ENCODE measurements around the gene TPRX1. TPM values are rescaled to one million over a fixed set of nuclear protein-coding genes. Genes with fewer than 3 reads are reported as not detected.
"Not testable (repeated sequence)": the region's sequence is repeated elsewhere in the genome, so short reads cannot be mapped to it uniquely, and the experiment has no call there.

The TPRX1 gene, protein sequence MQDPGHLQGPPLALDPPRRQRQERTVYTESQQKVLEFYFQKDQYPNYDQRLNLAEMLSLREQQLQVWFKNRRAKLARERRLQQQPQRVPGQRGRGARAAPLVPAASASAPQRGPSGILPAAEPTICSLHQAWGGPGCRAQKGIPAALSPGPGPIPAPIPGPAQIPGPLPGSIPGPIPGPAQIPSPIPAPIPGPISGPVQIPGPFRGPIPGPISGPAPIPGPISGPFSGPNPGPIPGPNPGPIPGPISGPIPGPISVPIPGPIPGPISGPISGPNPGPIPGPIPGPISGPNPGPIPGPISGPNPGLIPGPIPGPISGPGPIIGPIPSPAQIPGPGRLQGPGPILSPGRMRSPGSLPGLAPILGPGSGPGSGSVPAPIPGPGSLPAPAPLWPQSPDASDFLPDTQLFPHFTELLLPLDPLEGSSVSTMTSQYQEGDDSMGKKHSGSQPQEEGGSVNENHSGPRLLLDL
- total RNA-seq: not detected in 3 replicates
- long read RNA-seq: 0 reads

DNA sequence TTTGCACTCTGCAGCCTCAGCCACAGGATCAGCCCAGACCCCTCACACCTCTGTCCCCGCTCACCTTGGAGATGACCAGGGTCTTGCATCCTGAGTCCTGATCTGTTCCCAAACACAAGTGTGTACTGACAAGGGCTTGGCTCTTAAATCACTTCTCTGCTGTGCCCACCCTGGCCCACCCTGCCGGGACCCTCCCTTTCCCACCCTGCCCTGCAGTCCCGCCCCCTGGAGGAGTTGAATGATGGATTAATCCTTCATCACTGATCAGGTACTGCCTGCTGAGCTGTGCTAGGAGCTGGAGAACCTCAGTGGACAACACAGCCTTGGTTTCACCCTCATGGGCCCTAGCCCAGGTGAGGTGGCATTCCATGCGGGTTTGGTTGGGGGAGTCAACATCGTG is at the start of gene TPRX1:
Gene TPRX1, minus strand, starts transcription at position 101 of the 400 bp plus-strand sequence. Its CDS starts 12 bp downstream, at position 89.
- not testable (repeated sequence) for H3K27me3 Mint-ChIP-seq (ENCODE audit: low read depth); H3K27ac Mint-ChIP-seq (ENCODE audit: unreplicated experiment)

DNA sequence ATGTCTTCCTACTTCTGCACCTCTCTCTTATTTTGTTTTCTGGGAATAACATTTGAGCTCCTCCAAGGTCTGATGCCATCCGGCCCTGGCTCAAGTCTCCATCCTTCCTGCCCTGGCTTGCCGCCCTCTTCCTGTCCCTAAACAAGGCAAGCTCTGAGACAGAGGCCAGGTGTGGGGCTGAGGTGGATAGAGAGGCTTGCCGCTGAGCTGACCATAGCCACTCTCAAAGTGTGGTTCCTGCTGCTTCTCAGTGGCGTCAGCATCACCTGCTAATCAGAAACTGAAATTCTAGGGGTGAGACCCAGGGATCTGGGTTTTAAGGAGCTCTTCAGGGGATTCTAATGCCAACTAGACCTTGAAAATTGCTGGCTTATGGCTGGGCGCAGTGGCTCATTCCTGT is 48.7 kb upstream of the TPRX1 start:
- Mint-ChIP-seq H3K27ac (ENCODE audit: unreplicated experiment) (no peak overlapping the region), H3K9me3 (ENCODE audit: low read depth) (no peaks in the 10 kb centered on the region), H3K4me1 (ENCODE audit: low read depth) (peaks cover 13% of the 10 kb centered on the region), H3K4me3 (ENCODE audit: unreplicated experiment) (no peak overlapping the region), H3K36me3 (ENCODE audit: low read depth) (no peaks in the 10 kb centered on the region), H3K27me3 (ENCODE audit: low read depth) (peaks cover 47% of the 10 kb centered on the region)
- DNase-seq (ENCODE audit: low spot score): no peak
- TF ChIP-seq, protein P1, sequence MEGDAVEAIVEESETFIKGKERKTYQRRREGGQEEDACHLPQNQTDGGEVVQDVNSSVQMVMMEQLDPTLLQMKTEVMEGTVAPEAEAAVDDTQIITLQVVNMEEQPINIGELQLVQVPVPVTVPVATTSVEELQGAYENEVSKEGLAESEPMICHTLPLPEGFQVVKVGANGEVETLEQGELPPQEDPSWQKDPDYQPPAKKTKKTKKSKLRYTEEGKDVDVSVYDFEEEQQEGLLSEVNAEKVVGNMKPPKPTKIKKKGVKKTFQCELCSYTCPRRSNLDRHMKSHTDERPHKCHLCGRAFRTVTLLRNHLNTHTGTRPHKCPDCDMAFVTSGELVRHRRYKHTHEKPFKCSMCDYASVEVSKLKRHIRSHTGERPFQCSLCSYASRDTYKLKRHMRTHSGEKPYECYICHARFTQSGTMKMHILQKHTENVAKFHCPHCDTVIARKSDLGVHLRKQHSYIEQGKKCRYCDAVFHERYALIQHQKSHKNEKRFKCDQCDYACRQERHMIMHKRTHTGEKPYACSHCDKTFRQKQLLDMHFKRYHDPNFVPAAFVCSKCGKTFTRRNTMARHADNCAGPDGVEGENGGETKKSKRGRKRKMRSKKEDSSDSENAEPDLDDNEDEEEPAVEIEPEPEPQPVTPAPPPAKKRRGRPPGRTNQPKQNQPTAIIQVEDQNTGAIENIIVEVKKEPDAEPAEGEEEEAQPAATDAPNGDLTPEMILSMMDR (IDR thresholded peaks at IDR 0.05): no peak

More for the DNA sequence above, at the start of gene TPRX1:
- H3K9me3 Mint-ChIP-seq (ENCODE audit: low read depth); H3K4me3 Mint-ChIP-seq (ENCODE audit: unreplicated experiment); H3K4me1 Mint-ChIP-seq (ENCODE audit: low read depth); DNase-seq (ENCODE audit: low spot score); H3K36me3 Mint-ChIP-seq (ENCODE audit: low read depth): not testable (repeated sequence)

DNA sequence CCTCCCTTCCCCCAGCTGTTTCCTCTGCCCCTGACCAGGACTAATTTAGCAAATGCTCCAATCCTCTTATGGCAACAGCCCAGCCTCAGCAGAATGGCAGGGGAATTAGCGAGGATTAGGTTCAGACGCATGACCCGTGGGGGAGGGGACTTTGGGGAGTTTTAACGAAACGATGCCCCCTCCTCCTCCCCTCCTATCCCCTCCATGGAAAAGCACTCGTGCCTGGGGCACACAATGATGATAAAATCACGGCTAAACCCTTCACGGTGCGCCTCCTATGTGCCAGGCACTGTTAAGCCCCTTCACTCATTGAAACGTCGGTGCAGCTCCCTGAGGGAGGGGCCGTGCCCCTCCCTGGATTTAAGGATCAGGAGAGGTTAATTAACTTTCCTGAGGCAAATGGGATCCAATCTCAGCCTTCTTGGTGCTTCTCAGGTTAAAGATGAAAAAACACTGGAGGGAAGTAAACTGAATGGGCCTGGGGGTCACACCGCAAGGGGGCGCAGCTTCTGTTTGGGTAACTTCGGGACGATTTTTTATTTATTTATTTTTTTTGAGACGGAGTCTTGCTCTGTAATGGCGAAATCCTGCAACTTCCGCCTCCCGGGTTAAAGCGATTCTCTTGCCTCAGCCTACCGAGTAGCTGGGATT is 44.6 kb upstream of the TPRX1 start:
- peaks cover 13% of the 10 kb centered on the region for H3K4me1 Mint-ChIP-seq (ENCODE audit: low read depth)
- TF ChIP-seq, protein P1 (IDR thresholded peaks at IDR 0.05): peak; percentile 76
- no peaks in the 10 kb centered on the region for H3K9me3 Mint-ChIP-seq (ENCODE audit: low read depth)
- no peak overlapping the region for H3K27ac Mint-ChIP-seq (ENCODE audit: unreplicated experiment)
- H3K27me3 Mint-ChIP-seq (ENCODE audit: low read depth): peaks cover 52% of the 10 kb centered on the region
- DNase-seq (ENCODE audit: low spot score): no peak
- H3K4me3 Mint-ChIP-seq (ENCODE audit: unreplicated experiment): no peak overlapping the region
- H3K36me3 Mint-ChIP-seq (ENCODE audit: low read depth): no peaks in the 10 kb centered on the region

DNA sequence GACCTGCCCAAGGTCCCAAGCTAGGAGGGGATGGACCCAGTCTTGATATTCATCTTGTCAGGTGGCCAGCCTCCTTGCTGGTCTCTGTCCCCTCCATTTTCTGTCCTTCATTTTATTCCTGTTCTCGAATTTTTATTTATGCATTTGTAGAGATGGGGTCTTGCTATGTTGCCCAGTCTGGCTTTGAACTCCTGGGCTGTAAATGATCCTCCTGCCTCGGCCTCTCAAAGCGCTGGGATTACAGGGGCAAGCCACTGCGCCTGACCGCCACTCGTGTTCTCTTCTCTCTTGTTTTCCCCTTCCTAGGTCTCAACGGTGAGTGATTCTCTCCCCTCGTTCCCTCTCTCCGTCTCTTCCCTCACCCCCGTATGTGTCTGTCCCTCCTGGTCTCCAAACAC is 44.1 kb upstream of the TPRX1 start:
- Mint-ChIP-seq H3K4me3 (ENCODE audit: unreplicated experiment) (no peak overlapping the region), H3K27me3 (ENCODE audit: low read depth) (peaks cover 51% of the 10 kb centered on the region), H3K36me3 (ENCODE audit: low read depth) (no peaks in the 10 kb centered on the region), H3K27ac (ENCODE audit: unreplicated experiment) (no peak overlapping the region), H3K9me3 (ENCODE audit: low read depth) (no peaks in the 10 kb centered on the region), H3K4me1 (ENCODE audit: low read depth) (peaks cover 13% of the 10 kb centered on the region)
- DNase-seq (ENCODE audit: low spot score): no peak
- TF ChIP-seq, protein P1 (IDR thresholded peaks at IDR 0.05): no peak

DNA sequence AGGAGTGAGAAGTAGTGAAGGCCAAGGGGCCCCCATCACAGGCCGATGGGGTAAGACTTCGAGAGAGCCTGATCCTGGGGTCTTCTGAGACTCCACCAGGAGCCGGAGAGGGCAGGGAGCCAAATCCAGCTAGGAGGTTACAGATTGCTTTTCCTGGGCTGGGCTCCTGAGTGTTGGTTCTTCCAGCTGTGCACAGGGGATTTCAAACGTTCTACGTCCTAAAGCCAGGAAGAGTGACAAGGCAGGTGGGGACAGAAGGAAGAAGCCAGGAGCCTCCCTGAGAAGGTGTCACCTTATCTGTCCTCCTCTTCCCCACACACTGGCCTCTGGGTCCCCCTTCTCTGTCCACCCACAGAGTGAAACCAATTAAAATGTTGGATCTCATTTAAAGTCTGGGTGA is 38.6 kb upstream of the TPRX1 start:
- Mint-ChIP-seq H3K4me1 (ENCODE audit: low read depth) (peaks cover 4% of the 10 kb centered on the region), H3K27ac (ENCODE audit: unreplicated experiment) (no peak overlapping the region), H3K4me3 (ENCODE audit: unreplicated experiment) (no peak overlapping the region), H3K36me3 (ENCODE audit: low read depth) (no peaks in the 10 kb centered on the region), H3K9me3 (ENCODE audit: low read depth) (no peaks in the 10 kb centered on the region), H3K27me3 (ENCODE audit: low read depth) (peaks cover 35% of the 10 kb centered on the region)
- no peak for DNase-seq (ENCODE audit: low spot score)
- TF ChIP-seq, protein P1 (IDR thresholded peaks at IDR 0.05): no peak
